Measurements from ENCODE around the gene ZNF516. TPM values are rescaled to one million over a fixed set of nuclear protein-coding genes. Genes with fewer than 3 reads are reported as not detected.

Gene ZNF516
- total and polyA plus RNA-seq, 8 donors: 5.4 to 21.3 (median 12.7) TPM

- no peak for TF ChIP-seq CTCF (IDR thresholded peaks at IDR 0.05)
- WGBS, 2 donors: 87 to 93% methylated on average over 5 of the region's 5 CpGs
- Histone ChIP-seq H3K27ac (no peak overlapping the region), H3K4me3 (no peak overlapping the region), H3K4me1 (no peaks in the 10 kb centered on the region), H3K9me3 (no peaks in the 10 kb centered on the region), H3K27me3 (no peaks in the 10 kb centered on the region), H3K36me3 (peaks cover 0 to 4% (median 4%) of the 10 kb centered on the region in 3 donors)
- FAIRE-seq (no peak), DNase-seq (no peak), ATAC-seq (no peak)
- intact Hi-C loops (cut with DNase I): no loop called here
These were observed 121.7 kb downstream of the ZNF516 start for GRCh38 chr18:76373297-76373696.

GRCh38 chr18:76371301-76372203 lies 123.5 kb downstream of the ZNF516 start:
- Histone ChIP-seq H3K9me3 (no peaks in the 10 kb centered on the region), H3K27ac (no peak overlapping the region), H3K4me1 (no peaks in the 10 kb centered on the region), H3K27me3 (no peaks in the 10 kb centered on the region), H3K36me3 (peaks cover 0 to 4% (median 0%) of the 10 kb centered on the region in 3 donors), H3K4me3 (no peak overlapping the region)
- intact Hi-C loops (cut with DNase I): no loop called here
- WGBS, 2 donors: 93 to 94% methylated on average over 43 of the region's 43 CpGs
- DNase-seq (peak in 1 of 6 donors; percentile 61), ATAC-seq (peak in 2 of 4 donors; percentile 14 to 22), FAIRE-seq (no peak)
- no peak for TF ChIP-seq CTCF (IDR thresholded peaks at IDR 0.05)

- Histone ChIP-seq H3K36me3 (peaks cover 0 to 4% (median 0%) of the 10 kb centered on the region in 3 donors), H3K4me1 (no peaks in the 10 kb centered on the region), H3K4me3 (no peak overlapping the region), H3K27ac (no peak overlapping the region), H3K9me3 (no peaks in the 10 kb centered on the region), H3K27me3 (no peaks in the 10 kb centered on the region)
- no peak for DNase-seq
- ATAC-seq: no peak
- intact Hi-C loops (cut with DNase I): no loop called here
- TF ChIP-seq CTCF (IDR thresholded peaks at IDR 0.05): no peak
- FAIRE-seq: no peak
- 91 to 95% methylated on average over 10 of the region's 10 CpGs for WGBS, 2 donors
These were observed 124.4 kb downstream of the ZNF516 start for GRCh38 chr18:76370686-76371085.

DNA sequence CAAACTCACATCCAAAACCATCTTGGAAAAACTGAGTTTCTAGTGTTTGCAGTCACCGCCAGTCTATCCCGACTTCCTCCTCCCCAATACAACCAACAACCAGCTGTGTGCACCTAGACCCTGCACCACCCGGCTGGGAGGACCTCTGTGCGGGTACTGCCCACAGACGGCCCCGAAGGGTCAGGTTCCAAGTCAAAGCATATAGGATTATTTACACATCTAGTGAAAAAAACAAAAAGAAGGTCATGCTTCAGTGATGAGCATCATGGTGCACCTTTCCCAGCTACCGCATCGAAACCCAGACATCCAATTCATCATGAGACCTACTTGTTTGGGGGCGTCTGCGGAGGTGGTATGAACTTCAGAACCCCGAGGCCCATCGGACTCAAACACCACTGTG lies 124.8 kb downstream of the ZNF516 start:
- Histone ChIP-seq H3K27ac (no peak overlapping the region), H3K27me3 (no peaks in the 10 kb centered on the region), H3K9me3 (no peaks in the 10 kb centered on the region), H3K36me3 (peaks cover 0 to 4% (median 0%) of the 10 kb centered on the region in 3 donors), H3K4me1 (no peaks in the 10 kb centered on the region), H3K4me3 (no peak overlapping the region)
- ATAC-seq (no peak), FAIRE-seq (no peak), DNase-seq (no peak)
- intact Hi-C loops (cut with DNase I): no loop called here
- WGBS, 2 donors: 94 to 96% methylated on average over 12 of the region's 12 CpGs
- TF ChIP-seq CTCF (IDR thresholded peaks at IDR 0.05): no peak

- no peak for TF ChIP-seq CTCF (IDR thresholded peaks at IDR 0.05)
- 95 to 98% methylated on average over 11 of the region's 11 CpGs for WGBS, 2 donors
- DNase-seq (no peak), ATAC-seq (no peak), FAIRE-seq (no peak)
- Histone ChIP-seq H3K36me3 (peaks cover 0 to 4% (median 0%) of the 10 kb centered on the region in 3 donors), H3K27ac (no peak overlapping the region), H3K9me3 (no peaks in the 10 kb centered on the region), H3K4me1 (no peaks in the 10 kb centered on the region), H3K4me3 (no peak overlapping the region), H3K27me3 (no peaks in the 10 kb centered on the region)
- intact Hi-C loops (cut with DNase I): no loop called here
These were observed 125.3 kb downstream of the ZNF516 start for GRCh38 chr18:76369791-76370190.
